ENCODE measurements around the gene POLD3.
"Not testable (repeated sequence)": the region's sequence is repeated elsewhere in the genome, so short reads cannot be mapped to it uniquely, and the experiment has no call there.

Gene POLD3

DNA sequence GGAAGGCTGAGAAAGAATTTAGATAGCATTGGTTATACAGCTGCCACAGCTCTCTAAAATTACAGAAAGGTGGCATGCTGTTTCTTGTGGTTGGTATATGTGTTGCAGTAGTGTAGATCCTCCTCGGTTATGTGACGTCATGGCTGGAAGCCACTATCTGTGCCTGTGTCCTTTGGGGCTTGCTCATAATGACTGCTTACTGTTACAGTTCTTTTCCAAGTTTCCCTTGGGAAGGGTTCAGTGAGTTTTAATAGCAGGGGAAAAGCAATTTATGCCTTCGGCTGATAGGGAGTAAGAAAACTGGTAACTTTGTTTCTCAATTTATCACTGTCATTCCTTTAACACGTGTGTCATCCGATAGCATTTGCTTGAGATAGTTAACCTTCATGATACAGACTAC lies 47.2 kb downstream of the POLD3 start:
- DNase-seq, result no peak

DNA sequence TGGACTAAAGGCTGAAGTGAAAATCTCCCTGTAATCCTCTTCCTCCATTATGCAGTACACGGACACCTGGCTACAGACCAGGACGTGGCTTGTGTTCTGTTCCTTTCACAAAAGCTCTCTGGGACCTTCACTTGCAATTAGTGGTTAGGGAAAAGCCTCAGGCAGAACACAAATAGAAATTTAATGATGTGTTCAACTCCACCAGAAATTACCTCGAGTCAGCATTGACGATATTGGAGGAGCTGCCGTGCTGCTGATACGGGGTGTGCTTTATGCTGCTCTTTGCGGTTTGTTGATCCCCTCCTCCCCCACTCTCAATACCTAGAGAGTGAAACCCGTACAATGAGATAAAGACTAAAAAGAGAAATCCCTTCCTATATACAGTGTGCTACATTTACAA lies 48.9 kb downstream of the POLD3 start:
- DNase-seq, result no peak

- no peak for DNase-seq
These were observed 49.5 kb downstream of the POLD3 start for GRCh38 chr11:74641905-74642304.

DNA sequence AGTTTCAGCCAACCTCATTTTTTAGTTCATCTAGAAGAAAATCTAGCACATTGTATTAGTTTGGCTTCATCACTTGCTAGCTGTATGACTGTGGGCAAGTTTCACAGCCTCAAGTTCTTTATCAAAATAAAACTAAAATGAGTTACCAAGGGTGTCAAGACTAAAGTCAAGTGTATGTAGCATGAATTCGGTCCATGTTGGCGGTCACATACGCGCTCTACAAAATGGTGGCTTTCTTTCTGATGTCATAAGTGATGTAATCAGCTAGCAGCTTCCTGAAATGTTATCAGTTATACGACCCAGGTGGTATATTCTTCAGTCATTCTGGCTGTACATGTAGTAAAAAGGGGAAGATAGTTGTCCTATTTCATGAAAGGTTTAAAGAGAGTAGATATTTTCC lies 50.5 kb downstream of the POLD3 start:
- DNase-seq, result no peak

GRCh38 chr11:74644081-74644480 lies 51.7 kb downstream of the POLD3 start:
- no peak for DNase-seq

GRCh38 chr11:74646215-74646614 lies 53.8 kb downstream of the POLD3 start:
- DNase-seq, result no peak

- DNase-seq, result peak; percentile 55
These were observed 54.6 kb downstream of the POLD3 start for GRCh38 chr11:74646954-74647353.

GRCh38 chr11:74647404-74647803 lies 55.0 kb downstream of the POLD3 start:
- no peak for DNase-seq

DNA sequence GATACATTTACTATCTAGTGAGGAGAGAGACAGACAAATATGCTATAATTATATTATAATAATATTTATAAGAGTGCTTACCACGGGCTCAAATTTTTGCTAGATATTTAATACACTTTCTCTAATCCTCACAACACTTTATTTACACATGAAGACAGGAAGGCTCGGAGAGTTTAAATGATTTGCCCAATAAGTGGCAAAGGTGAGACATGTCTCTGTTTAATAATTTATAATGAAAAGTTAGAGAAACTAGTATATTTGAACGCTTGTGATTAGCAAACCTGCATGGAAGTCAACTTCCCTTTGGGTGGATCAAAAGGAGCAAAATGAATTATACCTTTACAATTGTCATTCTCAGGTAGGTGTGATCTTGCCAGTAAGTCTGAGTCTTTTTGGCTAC lies 55.4 kb downstream of the POLD3 start:
- DNase-seq, result no peak

- DNase-seq, result no peak
These were observed 56.5 kb downstream of the POLD3 start for GRCh38 chr11:74648894-74649293.

- no peak for DNase-seq
These were observed 58.1 kb downstream of the POLD3 start for GRCh38 chr11:74650498-74650897.

- no peak for DNase-seq
These were observed 62.6 kb downstream of the POLD3 start for GRCh38 chr11:74654976-74655375.

- not testable (repeated sequence) for DNase-seq
These were observed 66.7 kb downstream of the POLD3 start for GRCh38 chr11:74659124-74659523.

DNA sequence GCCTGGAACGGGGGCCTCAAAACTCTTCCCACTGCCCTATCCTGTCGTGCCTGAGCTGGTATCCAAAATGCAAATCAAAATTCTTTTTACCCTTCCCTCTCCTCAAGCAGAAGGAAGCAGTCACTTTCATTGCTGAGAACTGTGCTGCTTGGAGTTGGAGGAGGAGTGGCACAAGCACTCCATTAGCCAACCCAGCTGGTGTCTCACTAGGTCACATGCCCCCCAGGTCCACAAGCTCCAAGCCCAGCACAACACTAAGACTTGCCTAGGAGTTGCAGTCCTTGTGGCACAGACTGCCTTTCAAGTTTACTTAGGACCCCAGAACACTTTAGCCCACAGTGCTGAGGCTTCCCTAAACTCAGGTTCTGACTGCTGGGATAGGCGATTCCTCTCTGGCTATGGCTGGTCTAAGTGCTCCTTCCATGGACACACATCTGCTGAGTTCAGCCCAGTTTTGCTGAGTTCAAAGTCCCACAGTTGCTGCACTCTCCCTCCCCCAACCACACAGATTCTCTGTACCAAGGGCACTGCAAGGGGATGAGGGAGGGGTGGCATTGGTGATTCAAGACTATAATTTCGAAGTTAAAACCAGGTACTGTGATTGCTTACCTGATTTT lies 70.2 kb downstream of the POLD3 start:
- no peak for DNase-seq

GRCh38 chr11:74663315-74663714 lies 70.9 kb downstream of the POLD3 start:
- DNase-seq, result no peak

DNA sequence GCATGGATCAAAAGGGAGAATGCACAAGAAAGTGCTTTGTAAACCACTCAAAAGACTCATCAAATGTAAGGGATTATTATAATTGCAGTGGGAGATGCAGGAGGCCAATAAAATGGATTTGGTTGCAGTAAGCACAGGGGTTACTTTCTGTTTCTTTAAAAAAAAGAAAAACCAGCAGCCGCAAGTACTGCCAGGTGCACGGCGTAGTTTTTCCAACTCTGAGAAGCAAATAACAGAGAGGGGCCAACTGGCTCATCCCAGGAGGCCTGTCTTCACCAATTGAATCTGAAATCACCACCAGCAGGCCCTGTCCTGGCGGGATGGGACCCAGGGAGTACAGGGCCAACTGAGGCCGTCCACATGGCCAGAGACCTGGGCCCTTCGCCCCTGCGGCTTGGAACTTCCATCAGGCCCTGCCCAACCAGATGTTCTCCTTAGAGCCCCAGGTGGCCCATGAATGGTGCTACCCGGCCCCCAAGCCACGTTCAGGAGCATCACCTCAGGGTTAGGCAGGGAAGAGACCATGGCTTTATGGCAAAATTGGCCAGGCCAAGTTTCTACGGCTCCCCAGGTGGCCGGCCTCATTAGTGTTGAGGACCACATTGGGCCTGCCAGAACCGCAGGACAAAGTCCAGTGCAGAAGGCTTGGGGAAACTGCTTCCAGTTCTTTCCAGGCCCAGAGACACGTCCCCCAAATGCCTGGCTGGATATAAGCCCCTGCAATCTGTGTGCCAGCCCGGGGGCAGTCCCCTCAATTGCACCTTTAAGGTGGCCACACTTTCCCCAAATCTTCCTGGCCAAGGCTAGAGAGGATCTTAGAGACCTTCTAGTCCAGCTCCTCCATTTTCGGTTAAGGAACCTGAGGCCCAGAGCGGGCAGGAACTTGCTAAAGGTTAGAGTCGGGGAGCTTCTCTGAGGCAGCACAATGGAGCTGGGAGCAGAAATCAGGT lies 77.1 kb downstream of the POLD3 start:
- DNase-seq, result no peak

DNA sequence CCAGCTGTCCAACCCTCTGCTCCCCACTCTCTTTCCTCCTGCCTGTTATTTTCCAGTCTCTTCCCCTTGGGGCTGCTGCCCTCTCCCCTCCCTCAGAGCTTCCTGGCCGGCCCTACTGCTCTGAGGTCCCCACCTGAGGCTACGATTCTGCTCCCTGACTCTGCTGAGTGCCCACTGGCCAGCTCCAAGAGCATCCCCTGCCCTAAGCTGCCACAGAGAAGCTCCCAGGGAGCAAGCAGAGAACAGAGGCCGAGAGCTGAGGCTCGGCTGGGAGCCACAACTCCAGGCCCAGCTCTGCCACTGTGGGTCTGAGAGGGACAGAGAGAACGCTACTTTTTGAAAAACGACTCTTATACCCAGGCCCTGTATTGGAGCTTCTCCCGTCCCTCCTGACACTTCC lies 77.8 kb downstream of the POLD3 start:
- DNase-seq, result no peak

GRCh38 chr11:74671520-74672196 lies 79.3 kb downstream of the POLD3 start:
- no peak for DNase-seq

DNA sequence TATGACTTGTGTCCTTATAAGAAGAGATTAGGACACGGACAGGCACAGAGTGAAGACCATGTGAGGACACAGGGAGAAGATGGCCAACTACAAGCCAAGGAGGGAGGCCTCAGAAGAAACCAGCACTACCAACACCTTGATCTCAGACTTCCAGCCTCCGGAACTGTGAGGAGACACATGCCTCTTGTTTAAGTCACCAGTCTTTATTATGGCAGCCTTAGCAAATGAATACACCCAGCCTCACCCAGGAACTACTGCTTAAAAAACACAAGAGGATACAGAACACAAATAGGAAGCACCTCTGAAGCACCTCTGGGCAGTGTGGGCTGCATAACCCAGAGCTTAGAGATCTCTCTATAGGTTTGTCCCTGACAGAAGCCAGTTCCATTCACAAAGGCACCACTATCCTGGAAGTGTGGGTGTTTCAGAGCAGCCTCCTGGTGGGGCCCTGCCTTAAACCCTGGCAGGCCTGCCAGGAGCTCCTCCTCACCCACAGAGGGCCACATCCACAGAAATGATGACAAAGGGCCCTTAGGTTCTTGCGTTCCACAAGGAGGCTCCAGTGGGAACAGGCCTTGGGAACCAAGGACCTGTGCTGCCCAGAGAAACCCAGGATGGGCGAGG lies 80.1 kb downstream of the POLD3 start:
- no peak for DNase-seq

GRCh38 chr11:74672956-74673692 lies 80.7 kb downstream of the POLD3 start:
- peak; percentile 50 for DNase-seq

- DNase-seq, result no peak
These were observed 81.4 kb downstream of the POLD3 start for GRCh38 chr11:74673693-74674360.

DNA sequence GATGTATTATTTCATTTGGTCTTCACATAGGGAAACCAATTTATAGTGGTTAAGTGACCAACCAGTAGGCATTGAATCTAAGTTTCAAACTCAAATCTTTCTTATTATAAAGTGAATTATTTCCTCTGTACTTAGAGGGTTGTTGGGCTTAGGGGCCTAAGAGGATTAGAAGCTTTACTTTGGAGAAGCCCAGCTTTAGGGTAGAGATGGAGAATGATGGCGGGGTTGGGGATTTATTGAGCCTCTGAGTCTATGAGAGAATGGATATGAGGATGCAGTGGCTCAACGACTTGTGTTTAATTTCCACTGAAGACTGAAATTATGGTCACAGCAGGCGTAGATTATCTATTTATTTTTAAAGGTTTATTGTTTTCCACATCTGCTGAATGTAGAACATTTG lies 83.4 kb downstream of the POLD3 start:
- DNase-seq, result no peak

Measured in eye (tissue), 1 donor.